ENCODE results near the gene STK17A. TPM values are rescaled to one million over a fixed set of nuclear protein-coding genes. Genes with fewer than 3 reads are reported as not detected.
"Not testable (repeated sequence)": the region's sequence is repeated elsewhere in the genome, so short reads cannot be mapped to it uniquely, and the experiment has no call there.

The STK17A gene
- total RNA-seq, 1 donor from 2014 or later, result 18.7 TPM

DNA sequence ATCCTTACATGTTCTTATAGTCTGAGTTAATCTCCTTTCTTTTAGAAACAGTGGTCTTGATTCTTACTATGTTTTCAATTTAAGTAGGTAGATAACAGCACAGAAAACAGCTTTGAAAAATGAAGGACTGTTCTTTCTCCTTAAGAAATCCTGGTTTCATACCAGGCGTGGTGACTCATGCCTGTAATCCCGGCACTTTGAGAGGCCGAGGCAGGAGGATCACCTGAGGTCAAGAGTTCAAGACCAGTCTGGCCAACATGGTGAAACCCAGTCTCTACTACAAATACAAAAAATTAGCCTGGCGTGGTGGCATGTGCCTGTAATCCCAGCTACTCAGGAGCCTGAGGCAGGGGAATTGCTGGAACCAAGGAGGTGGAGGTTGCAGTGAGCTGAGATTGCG lies 13.5 kb downstream of the STK17A start:
- DNase-seq (ENCODE audit: low read depth in 2 of 2), result not testable (repeated sequence)

GRCh38 chr7:43600056-43600455 lies 17.1 kb downstream of the STK17A start:
- DNase-seq (ENCODE audit: low read depth in 2 of 2), result no peak

DNA sequence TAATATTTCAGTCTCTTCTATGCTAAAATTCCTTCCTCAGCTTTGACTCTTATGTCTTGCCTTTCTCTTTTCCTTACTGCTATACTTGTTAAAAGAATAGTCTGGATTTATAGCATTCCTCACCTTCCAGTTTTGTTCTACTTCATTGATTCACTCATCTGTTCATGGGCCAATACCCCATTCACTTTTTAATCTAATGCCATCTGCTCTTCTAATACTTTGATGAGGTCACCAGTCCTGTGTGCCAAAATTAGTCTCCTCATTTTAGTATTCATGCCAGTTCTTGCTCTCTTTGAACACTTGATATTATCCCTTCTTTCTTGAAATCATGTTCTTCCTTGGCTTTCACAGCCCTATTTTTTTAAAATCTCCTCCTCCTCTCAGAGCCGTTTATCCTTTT lies 19.3 kb downstream of the STK17A start:
- DNase-seq (ENCODE audit: low read depth in 2 of 2), result no peak

- DNase-seq (ENCODE audit: low read depth in 2 of 2), result no peak
Measured at GRCh38 chr7:43604251-43604650, 21.3 kb downstream of the STK17A start.

DNA sequence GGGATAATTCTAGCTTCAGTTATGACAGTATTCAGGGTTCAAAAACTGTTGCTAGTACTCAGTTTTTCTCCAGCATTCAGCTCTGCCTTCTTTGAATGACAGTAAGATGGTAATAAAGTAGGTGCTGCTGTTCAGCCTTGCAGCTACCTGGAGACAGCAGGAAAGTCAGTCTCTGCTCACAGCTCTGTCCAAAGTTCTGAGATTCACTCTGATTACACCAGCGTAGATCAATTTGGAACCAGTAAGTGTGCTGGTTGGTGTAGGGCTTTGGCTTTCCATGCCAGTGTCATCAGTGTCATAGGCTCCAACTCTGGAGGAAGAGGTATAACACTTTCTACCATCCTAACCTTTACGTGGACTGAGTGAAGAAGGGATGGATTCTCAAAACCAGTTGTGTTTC lies 26.2 kb downstream of the STK17A start:
- no peak for DNase-seq (ENCODE audit: low read depth in 2 of 2)

- no peak for DNase-seq (ENCODE audit: low read depth in 2 of 2)
Measured at GRCh38 chr7:43612128-43612527, 29.2 kb downstream of the STK17A start.

DNA sequence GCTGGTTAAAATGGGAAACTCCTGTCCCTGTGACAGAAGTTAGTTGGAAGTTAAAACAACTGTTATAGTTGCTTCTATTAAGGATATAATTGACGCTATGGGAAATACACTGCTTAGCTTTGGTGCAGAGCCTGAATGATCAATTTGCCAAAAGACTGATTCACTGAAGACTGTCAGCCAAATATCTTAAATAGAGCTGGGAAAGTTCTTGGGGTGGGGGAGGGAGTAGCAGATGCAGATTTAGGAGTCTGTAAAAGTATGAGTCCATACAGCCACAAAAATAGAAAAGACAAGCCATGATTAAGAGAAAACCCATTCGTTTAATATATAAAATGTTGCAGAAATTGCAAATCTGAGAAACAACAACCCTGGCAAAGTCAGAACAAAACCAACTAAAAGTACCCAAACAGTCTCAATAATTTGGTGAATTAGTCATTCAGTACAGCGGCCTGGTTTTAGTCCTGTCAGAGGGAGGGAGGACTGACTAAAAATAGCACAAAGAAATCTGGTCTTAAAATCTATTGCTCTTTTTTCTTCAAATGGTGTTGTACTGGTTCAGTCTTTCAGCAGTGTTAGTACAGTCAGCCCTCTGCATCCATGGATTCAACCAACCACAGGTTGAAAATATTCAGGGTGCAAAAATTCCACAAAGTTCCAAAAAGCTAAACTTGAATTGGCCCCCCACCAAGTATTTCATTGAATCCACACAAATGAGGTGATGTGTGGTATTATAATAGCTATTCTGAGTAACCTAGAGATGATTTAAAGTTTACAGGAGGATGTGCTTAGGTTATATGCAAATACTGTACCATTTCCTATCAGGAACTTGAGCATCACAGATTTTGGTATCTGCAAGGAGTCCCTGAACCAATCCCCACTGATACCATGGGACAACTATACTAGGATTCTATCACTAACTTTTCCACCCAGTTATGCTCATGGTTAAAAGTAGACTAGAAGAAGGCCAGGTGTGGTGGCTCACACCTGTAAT lies 30.0 kb downstream of the STK17A start:
- DNase-seq (ENCODE audit: low read depth in 2 of 2), result no peak

DNA sequence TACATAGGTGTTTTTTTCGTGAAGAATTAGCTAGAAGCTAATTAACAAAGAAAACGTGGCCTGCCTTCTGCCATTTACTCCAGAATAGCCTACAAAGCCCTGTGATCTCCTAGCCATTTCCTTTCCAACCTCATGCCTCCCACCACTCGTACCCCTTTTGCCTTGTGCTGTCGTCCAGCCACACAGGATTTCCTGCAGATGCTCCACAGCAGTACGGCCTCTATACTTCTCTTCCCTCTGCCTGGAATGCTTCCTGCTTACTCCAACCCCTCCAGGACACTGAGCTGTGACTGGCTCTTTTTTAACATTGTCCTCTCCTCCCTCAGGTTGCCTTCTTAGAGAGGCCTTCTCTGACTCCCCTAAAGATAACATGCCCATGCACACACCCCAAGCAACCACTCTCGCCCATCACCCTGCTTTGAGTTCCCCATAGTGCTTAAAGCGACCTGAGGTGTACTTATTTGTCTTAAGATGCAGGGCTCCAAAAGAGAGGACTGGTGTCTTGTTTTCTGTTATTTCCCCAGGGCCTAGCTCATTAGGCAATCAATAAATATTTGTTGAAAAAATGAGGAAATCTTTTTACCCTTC lies 32.7 kb downstream of the STK17A start:
- peak; percentile 62 to 66 for DNase-seq (ENCODE audit: low read depth in 2 of 2)

DNA sequence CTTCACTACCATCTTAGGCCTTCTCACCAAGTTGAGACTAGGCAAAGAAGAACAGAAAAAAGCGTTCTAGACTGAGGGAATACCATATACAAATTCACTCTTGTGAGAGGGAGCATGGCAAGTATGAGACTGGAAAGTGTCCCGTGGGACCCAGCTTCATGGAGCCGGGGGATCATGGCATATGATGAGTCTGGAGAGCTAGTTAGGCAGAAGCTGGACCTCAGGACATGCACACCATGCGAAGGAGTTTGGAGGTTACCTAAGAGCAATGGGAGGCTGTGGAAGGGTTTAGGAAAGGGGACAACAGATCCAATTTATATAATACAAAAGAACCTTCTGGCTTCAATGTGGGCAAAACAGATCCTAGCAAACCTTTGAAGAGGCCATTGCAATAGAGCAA lies 34.1 kb downstream of the STK17A start:
- no peak for DNase-seq (ENCODE audit: low read depth in 2 of 2)

DNA sequence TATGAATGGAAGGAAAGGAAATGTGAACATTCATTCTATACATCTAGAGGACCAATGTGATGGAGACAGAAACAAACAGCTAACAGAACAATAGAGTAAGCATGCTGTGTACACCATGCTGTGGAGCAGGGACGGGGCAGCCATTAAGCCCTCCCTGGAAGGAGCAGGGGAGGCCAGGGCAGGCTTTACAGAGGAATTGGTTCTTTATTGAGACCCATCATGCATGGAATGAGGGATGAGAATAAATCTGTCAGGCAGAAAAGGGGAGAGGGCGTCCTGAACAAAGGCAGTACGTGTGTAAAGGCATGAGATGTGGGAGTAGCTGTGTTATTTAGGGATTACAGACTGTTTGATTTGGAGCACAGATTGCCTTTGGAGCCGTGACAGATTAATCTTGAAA lies 35.2 kb downstream of the STK17A start:
- DNase-seq (ENCODE audit: low read depth in 2 of 2), result no peak

DNA sequence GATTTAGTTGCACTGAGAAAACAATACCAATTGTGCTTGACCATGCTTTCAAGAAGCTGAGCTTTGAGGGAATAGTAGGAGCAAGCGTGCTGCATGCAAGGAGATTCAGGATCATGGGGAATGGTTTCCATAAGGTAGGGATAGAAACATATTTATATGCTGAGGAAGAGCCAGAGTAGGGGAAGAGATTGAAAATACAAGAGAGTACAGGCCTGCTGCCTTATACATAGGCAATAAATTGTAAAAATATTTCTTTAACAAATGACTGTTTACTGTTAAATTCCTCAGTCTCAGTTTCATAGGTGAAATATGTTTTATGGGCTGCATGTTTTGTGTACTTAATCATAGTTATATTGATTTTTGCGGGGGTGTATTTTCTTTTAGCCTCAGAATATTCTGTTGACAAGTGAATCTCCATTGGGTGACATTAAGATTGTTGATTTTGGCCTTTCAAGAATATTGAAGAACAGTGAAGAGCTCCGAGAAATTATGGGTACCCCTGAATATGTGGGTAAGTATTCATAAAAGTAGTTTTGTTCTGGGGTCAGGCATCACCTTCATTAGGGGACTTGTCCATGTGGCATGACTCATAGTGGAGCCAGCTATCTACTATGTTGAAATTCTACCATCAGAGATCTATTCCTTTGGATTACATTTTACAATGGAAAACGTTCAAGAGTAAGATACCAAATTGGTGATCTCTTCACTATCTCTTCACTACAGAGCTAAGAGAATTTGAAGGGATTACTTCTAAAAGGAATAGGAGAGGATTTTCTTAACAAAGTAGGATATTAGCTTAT lies 36.5 kb downstream of the STK17A start:
- DNase-seq (ENCODE audit: low read depth in 2 of 2), result no peak

GRCh38 chr7:43621729-43622448 lies 39.0 kb downstream of the STK17A start:
- no peak for DNase-seq (ENCODE audit: low read depth in 2 of 2)

DNA sequence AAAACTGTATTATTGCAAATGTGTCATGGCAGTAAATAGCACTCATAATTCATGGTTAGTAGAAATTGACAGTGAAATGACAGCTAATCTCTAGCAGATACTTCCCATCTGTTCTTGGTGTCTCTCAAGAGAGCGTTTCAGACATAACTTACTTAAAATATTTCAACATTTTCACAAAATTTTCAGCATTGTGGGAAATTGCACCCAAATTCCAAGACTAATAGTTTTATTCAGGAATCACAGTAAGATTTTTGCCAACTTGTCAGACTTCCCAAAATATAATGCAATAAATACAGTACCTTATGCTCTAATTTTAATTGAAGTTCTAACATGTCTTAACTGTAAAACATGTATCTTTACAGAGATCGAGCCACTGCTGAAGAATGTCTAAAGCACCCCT lies 41.2 kb downstream of the STK17A start:
- no peak for DNase-seq (ENCODE audit: low read depth in 2 of 2)

GRCh38 chr7:43625453-43625852 lies 42.5 kb downstream of the STK17A start:
- no peak for DNase-seq (ENCODE audit: low read depth in 2 of 2)

DNA sequence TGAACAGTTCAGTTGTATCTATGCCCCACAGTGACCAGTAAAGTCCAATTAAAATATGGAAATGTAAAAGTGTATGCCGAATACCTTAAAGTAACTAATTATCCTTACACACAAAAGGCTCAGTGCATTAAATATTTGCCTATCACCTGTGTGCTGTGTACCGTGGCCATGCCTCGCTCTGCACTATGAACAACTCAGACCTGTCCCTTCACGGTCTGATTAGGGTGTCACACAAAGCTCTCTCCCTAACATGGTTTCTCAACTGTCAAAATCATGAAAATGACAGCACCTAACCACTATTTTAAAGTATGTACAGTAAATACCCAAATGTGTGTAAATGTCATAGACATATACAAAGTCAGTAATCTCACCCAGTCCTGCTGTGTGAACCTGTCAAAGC lies 43.1 kb downstream of the STK17A start:
- no peak for DNase-seq (ENCODE audit: low read depth in 2 of 2)

DNA sequence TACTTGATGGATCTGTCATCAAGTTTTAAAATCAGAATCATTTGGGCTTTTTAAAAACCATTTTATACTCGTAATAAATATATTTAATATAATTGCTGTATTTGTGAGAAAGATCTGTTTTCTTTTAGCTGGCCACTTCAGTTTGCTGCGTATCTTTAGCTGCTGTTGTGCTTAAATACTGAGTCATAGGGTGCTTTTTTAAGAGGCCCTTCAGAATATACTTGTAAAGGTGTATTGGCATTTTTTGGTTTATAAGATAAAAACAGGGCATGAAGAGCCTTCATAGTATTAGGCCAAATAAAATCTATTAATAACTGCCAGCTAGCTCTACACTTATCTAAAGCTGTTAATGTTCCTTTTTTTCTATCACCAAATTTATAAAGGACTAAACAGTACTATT lies 43.8 kb downstream of the STK17A start:
- DNase-seq (ENCODE audit: low read depth in 2 of 2), result no peak

- DNase-seq (ENCODE audit: low read depth in 2 of 2), result not testable (repeated sequence)
Measured at GRCh38 chr7:43627798-43628197, 44.9 kb downstream of the STK17A start.

- peak; percentile 28 to 57 for DNase-seq (ENCODE audit: low read depth in 2 of 2)
Measured at GRCh38 chr7:43628431-43628830, 45.5 kb downstream of the STK17A start.

GRCh38 chr7:43629857-43630256 lies 46.9 kb downstream of the STK17A start:
- no peak for DNase-seq (ENCODE audit: low read depth in 2 of 2)

DNA sequence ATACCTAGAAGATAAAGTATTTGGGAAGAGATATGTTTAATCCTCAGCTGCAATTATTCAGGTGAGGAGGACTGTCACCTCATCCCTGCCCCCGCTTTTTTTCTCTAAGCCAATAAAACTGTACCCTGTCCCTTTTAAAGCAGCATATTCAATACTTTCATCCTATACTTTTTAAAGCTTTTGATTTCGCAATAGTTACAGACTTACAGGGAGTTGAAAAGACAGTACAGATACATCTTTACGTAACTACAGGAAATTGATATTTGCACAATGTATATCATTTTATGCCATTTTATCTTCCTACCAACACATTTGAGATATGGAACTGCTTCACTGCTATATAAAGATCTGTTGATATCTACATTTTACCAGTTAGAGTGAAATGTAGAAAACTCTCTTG lies 47.6 kb downstream of the STK17A start:
- DNase-seq (ENCODE audit: low read depth in 2 of 2), result no peak

GRCh38 chr7:43631559-43631958 lies 48.7 kb downstream of the STK17A start:
- no peak for DNase-seq (ENCODE audit: low read depth in 2 of 2)
